HG03558 (cell line): ENCODE measurements around the gene C2orf80.
"Not testable (repeated sequence)": the region's sequence is repeated elsewhere in the genome, so short reads cannot be mapped to it uniquely, and the experiment has no call there.

Experiments
- ATAC-seq: cut with Tn5 transposase; IDR thresholded peaks from one replicate; pipeline ENCODE4 v1.9.1; 2021; ENCODE audit warnings: moderate number of reproducible peaks; ENCODE audit not compliant: unreplicated experiment; ENCODE audit errors: extremely low read depth

The C2orf80 gene

DNA sequence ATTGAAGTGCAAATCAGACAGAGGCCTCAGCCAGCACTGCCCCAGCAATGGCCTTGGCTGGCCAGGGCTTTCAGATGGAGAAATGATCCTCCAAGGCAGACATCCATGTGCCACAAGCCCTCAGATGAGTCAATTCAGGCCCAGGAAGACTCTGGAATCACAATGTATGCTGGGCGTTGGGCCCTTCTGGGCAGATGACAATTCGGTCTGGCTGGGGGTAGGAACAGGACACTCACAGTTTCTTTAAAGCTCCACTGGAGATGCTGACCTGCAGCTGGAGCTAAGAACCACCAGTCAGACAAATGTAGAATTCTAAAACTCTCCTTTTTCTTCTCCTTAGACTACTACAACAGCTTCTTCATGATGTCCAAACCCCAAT is 53.1 kb downstream of the C2orf80 start:
- no peak for ATAC-seq

DNA sequence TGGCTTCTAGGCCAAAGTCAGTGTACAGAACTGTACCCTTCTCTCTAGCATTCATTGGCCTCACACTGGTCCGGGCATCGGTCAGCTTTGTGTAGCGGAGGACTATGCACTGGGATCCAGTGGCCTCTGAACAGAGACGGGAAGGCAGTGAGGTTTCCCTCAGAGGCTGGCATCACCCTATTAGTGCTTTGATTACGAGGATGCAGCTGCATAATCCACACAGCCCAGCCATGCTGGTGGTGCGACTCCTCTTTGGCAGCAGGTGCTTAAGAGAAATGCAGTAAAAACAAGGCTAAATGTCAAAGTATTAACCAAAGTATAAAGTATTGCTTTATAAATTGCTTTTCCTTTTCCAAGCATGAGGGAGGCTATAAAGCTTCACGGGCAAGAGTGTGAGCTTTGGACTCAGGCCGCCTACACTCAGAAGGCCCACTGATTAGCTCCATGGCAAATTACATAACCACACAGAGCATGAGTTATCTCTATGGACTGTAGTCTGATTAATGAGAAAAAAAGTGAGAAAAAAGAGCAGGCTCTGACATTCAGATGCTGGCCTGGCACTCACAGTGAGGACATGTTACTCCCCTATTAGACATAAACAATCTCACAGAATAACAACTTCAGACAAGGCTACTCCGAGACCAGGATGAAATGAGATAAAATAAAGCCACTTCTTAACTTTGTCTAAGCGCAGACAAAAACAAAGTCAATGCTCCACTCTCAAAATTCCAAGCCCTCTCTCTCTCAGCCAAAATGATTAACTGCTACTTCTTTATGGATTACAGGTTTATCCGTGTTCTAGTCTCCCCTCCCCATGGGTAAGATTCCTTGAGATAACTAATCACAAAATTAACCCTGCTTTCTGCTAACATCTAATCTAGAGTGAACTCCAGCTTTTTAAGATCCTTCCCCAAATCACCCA is 53.8 kb downstream of the C2orf80 start:
- ATAC-seq, result no peak

DNA sequence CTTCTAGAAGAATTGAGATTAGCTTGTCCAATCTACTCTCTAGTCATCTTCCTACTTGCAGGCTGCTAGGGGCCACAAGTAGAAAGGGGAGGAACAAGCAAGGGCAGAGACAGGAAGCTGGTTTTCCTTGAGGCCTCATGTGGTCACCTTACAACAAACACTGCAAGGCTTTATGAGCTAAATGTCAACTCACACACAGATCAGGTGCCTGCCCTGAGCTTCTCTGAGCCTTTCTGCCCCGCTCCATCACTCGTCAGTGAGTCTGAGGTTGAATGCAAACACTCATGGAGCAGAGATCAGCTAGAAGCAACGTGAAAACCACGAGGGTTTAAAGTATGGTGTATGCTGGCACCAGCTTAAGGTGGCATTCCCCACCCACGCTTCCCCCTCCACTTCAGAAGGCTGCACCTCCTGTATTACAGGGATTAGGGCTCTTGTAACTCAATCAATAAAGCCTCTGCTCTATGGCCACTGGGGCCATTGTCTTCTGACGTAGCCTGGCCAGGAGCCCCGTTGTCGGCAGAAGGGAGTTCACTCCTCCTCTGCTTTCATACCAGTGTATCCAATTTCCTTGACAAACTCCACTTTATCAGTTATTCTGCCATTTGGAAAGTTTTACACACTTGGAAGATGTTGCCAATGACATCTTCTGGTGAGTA is 54.8 kb downstream of the C2orf80 start:
- no peak for ATAC-seq

DNA sequence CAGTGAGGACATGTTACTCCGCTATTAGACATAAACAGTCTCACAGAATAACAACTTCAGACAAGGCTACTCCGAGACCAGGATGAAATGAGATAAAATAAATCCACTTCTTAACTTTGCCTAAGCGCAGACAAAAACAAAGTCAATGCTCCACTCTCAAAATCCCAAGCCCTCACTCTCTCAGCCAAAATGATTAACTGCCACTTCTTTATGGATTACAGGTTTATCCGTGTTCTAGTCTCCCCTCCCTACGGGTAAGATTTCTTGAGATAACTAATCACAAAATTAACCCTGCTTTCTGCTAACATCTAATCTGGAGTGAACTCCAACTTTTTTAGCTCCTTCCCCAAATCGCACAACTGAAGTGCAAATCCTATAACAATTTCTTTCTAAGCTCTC is 59.1 kb downstream of the C2orf80 start:
- no peak for ATAC-seq

DNA sequence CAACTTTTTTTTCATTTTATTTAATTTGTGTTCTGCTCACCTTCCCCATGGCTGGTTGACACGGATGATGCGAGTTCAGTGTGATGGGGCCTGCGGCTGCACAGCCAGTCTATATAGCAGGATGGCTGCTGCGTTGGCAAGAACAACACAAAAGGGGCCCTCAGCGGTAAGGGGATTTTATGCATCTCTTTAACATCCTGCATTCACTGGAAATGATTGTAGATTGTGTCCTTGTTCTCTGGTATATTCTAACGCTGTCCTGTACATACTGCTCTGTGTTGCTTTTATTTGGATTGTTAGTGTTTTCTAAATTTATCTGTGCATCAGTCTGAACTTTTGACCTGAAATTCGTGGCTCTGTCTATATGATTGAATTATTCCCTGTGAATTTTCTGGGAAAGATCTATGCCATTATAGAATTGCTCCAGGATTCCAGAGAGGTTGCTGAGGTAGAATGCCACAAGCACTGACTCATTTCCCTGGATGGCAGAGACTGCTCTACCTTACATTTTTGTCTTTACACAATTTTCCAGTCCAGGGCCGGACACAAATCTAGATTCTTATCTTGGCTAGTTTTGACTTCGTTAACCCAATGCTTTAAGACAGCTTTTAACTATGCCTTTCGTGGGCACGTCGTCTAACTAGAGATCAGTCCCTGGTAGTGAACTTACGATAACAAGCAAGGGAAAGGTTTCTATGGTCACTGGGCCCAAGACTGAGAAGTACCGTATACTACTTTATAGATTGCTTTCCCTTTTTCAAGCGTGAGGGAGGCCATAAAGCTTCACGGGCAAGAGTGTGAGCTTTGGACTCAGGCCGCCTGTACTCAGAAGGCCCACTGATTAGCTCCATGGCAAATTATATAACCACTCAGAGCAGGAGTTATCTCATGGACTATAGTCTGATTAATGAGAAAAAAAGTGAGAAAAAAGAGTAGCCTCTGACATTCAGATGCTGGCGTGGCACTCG is 59.8 kb downstream of the C2orf80 start, which contains the start of gene CRYGC:
Gene CRYGC (minus strand): TSS at position 85 of the 968 bp plus-strand sequence. CDS start 36 bp downstream, at position 49.
- ATAC-seq, result no peak

DNA sequence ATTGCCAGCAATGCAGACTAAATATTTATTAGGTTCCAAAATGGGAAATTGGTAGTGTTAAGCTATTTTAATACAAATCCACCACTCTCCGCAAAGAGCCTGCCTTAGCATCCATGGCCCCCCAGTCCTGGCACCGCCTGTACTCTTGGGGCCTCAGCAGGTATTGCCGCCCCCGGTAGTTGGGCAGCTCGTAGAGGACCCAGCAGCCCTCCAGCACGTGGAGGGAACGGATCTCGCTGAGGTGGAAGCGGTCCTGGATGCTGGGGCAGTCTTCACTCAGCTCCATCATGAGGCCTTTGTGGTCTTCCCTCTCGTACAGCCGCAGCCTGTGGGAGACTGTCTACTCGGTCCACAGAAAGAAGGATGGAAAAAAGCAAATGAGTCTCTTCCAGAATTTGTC is 61.7 kb downstream of the C2orf80 start:
- ATAC-seq, result no peak

DNA sequence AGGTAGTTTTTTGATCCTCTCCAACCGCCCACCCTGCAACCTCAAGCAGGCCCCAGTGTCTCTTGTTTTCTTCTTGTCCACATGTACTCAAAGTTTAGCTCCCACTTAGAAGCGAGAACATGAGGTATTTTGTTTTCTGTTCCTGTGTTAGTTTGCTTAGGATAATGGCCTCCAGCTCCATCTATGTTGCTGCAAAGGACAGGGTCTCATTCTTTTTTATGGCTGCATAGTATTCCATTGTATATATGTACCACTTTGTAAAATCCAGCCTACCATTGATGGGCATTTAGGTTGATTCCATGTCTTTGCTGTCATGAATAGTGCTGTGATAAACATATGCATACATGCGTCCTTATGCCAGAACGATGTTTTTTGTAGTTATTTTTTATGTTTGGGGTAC is 62.7 kb downstream of the C2orf80 start:
- no peak for ATAC-seq

DNA sequence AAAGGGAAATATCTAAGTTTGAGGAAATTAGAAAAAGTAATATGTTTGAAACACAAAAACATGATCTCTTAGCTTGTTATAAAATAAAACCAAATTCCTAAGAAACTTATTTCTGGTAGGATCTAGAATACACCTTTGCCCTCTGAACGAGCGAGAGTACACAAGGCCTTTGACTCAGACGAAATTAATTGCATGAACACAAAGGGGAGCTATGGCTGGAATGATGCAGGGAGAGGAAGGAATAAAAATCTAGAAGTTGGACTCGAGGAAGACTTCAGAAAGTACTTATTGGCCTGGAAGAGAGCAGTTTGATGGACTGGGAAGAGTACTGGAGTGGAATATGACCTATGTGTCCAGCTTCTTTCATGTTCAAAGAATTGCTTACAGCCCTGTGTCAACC is 64.6 kb downstream of the C2orf80 start:
- no peak for ATAC-seq

DNA sequence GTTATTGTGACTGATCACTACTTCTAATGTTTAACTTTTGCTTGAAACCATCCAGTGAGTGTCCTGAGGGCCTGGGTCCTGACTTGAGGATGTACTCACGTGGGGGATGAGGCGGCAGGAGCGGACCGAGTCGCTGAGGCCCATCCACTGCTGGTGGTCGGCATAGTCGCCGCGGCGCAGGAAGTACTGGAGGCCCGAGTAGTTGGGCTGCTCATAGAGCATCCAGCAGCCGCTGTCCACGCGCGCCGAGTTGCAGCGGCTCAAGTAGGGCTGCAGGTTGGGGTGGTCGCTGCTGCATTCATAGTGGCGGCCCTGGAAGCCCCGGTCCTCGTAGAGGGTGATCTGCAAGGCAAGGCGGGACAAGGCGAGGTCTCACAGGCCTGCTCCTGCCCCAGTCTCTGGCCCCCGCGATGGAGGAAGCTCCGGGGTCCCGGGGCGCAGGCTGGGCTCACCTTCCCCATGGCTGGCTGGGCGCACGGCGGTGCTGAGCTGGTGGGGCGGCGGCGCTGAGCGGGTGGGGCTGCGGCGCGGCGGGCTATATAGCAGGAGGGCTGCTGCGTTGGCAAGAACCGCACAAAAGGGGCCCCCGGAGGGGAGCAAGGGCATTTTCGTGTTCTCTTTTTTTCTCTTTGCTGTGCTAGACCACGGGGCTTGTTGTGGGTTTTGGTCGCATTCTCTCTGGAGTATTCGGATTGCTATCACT is 65.7 kb downstream of the C2orf80 start, which contains the start of gene CRYGD:
Gene CRYGD (minus strand): TSS at position 512 of the 703 bp plus-strand sequence. CDS start 51 bp downstream, at position 461.
- ATAC-seq, result not testable (repeated sequence)

DNA sequence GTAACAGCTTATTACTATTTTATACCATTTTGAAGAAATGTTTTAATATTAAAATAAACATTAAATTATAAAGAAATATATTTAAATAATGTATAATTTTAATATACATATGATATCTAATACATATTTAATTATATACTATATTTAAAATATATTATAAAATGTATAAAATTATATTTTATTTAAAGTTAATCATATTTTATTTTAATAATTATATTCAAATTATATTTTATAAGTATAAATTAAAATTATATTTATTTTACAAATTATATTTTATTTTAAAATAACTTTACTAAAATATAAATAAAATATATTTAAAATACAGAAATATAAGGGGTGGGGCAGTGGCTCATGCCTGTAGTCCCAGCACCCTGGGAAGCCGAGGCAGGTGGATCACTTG is 67.6 kb downstream of the C2orf80 start:
- no peak for ATAC-seq

DNA sequence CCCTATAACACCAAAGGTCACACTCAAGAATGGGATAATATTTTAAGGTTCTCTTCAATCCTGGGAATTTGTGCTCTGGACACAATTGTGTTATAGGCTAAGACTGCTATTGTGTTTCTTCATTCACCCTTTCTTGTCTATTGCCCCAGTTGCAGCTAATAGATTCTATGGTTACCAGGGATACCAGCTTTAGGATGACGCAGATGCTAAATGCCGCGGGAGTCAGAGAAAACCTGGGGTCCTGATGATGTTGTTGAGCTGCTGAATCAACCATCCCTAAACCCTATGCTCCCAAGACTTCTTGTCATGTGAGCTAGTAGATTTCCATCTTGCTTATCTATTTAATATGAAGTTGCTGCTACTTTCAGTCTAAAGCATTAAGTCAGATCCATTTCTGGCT is 70.9 kb downstream of the C2orf80 start:
- ATAC-seq, result no peak

DNA sequence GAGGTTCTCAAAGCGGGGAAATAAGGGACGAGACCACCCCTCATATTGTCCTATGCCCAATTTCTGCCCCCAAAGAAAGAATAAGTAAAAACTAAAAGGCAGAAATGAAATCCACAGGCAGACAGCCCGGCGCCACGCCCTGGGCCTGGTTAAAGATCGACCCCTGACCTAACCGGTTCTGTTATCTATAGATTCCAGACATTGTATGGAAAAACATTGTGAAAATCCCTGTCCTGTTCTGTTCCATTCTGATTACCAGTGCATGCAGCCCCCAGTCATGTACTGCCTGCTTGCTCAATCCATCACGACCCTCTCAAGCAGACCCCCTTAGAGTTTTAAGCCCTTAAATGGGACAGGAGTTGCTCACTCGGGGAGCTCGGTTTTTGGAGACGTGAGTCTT is 72.4 kb downstream of the C2orf80 start:
- not testable (repeated sequence) for ATAC-seq
